ENCODE measurements around the gene AOPEP. TPM values are rescaled to one million over a fixed set of nuclear protein-coding genes. Genes with fewer than 3 reads are reported as not detected.
A peak's percentile ranks its signal among the peaks of the same experiment; 100 is the strongest.

The AOPEP gene
- polyA plus RNA-seq, 1 of the 3 experiments (the other 2 are of a cell fraction) = 54.6 TPM

DNA sequence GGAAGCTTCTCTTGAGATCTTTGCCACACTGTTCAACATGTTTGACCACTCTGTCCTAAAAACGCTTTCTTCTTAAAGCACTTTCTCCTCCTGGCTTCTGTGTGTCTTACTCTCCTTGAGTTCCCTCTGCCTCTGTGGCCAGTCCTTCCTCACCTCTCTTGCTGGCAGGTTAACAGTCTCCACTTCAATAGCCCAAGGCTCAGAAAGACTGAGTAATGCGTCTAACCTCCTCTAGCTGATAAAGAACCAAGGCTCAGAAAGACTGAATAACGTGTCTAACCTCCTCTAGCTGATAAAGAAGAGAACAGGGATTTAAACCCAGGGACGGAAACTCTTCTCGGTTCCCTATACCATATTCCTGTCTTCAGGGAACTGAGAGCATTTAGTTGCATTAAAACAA, 205.2 kb downstream of the AOPEP start (continued):
- TF ChIP-seq, protein P1, sequence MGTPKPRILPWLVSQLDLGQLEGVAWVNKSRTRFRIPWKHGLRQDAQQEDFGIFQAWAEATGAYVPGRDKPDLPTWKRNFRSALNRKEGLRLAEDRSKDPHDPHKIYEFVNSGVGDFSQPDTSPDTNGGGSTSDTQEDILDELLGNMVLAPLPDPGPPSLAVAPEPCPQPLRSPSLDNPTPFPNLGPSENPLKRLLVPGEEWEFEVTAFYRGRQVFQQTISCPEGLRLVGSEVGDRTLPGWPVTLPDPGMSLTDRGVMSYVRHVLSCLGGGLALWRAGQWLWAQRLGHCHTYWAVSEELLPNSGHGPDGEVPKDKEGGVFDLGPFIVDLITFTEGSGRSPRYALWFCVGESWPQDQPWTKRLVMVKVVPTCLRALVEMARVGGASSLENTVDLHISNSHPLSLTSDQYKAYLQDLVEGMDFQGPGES (IDR thresholded peaks at IDR 0.05; ENCODE audit: low read depth, low read length) = no peak
- TF ChIP-seq EZH2phosphoT487 (IDR thresholded peaks at IDR 0.05; ENCODE audit: borderline replicate concordance, low read depth) = no peak

DNA sequence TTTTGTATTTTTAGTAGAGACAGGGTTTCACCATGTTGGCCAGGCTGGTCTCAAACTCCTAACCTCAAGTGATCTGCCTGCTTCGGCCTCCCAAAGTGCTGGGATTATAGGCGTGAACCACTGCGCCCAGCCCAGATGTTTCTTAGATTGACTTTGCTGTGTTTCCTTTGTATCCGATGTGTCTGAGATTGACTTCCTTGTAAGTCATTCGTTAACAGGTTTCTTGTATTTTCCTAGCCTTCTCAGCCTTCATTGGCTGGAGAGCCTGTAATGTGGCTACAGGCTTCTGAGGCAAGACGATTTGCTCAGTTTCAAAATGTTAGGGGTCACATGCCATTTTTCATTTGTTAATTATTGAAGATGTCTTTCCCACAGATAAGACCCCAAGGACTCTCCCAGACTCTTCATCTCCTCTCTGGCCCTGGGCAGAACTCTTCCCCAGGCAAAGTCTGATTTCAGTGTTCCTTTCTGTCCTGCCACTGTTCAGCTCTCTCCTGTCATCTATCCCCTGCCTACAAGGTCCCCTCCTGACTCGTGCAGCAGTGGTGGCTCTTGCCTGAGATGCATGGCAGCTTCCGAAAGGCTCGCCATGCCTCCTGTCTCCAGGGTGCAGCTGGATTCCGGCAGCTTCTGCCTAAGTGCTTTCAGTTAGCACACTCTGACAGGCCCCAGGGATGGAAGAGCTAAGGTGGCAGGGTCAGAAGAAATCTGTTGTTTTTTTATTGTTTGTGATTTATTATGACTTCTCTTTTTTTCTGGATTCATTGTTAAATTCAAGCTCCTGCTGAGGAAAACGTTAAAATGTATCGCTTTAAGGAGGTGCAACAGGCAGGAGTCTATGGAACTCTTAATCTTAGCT, 206.4 kb downstream of the AOPEP start:
- H3K27ac ChIP-seq (ENCODE audit: low read depth in 2 of 2, low read length in 1 of 2) = peak overlapping the region; percentile 29 to 35
- WGBS (ENCODE audit: low lambda C conversion rate) = 90% methylated on average over 12 of the region's 12 CpGs
- POLR2A ChIA-PET = no interaction called here
- no peaks in the 10 kb centered on the region for H3K79me2 ChIP-seq (ENCODE audit: insufficient read depth)
- TF ChIP-seq RFX5 (IDR thresholded peaks at IDR 0.05; ENCODE audit: low read length) (no peak), TAF1 (IDR thresholded peaks at IDR 0.05; ENCODE audit: borderline replicate concordance, low read depth, low read length) (no peak), RCOR1 (IDR thresholded peaks at IDR 0.05; ENCODE audit: low read length) (no peak), SMC3 (IDR thresholded peaks at IDR 0.05; ENCODE audit: low read depth, low read length) (no peak), RXRA (IDR thresholded peaks at IDR 0.05; ENCODE audit: borderline replicate concordance, low read depth) (no peak), JUND (IDR thresholded peaks at IDR 0.05) (no peak), EP300 (IDR thresholded peaks at IDR 0.05; ENCODE audit: borderline replicate concordance in 1 of 2, low read depth in 1 of 2, low read length in 1 of 2) (no peak), FOXJ3 (CRISPR knock-in tag; IDR thresholded peaks at IDR 0.05) (no peak), ELF1 (IDR thresholded peaks at IDR 0.05) (no peak), MEF2A (IDR thresholded peaks at IDR 0.05; ENCODE audit: borderline replicate concordance, low read depth) (no peak), GATA2 (CRISPR knock-in tag; IDR thresholded peaks at IDR 0.05) (no peak), EZH2phosphoT487 (IDR thresholded peaks at IDR 0.05; ENCODE audit: borderline replicate concordance, low read depth) (no peak), RAD21 (IDR thresholded peaks at IDR 0.05; ENCODE audit: low read length) (no peak), FOXM1 (IDR thresholded peaks at IDR 0.05; ENCODE audit: low read depth) (no peak), CHD2 (IDR thresholded peaks at IDR 0.05; ENCODE audit: low read length, partially characterized antibody) (no peak), FOSL2 (IDR thresholded peaks at IDR 0.05; ENCODE audit: borderline replicate concordance, low read depth) (no peak)
- TF ChIP-seq, protein P2, sequence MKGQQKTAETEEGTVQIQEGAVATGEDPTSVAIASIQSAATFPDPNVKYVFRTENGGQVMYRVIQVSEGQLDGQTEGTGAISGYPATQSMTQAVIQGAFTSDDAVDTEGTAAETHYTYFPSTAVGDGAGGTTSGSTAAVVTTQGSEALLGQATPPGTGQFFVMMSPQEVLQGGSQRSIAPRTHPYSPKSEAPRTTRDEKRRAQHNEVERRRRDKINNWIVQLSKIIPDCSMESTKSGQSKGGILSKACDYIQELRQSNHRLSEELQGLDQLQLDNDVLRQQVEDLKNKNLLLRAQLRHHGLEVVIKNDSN (IDR thresholded peaks at IDR 0.05; ENCODE audit: borderline replicate concordance, low read depth) = no peak
- TF ChIP-seq, protein P1 (IDR thresholded peaks at IDR 0.05; ENCODE audit: low read depth, low read length) = no peak
- TF ChIP-seq, protein P3, sequence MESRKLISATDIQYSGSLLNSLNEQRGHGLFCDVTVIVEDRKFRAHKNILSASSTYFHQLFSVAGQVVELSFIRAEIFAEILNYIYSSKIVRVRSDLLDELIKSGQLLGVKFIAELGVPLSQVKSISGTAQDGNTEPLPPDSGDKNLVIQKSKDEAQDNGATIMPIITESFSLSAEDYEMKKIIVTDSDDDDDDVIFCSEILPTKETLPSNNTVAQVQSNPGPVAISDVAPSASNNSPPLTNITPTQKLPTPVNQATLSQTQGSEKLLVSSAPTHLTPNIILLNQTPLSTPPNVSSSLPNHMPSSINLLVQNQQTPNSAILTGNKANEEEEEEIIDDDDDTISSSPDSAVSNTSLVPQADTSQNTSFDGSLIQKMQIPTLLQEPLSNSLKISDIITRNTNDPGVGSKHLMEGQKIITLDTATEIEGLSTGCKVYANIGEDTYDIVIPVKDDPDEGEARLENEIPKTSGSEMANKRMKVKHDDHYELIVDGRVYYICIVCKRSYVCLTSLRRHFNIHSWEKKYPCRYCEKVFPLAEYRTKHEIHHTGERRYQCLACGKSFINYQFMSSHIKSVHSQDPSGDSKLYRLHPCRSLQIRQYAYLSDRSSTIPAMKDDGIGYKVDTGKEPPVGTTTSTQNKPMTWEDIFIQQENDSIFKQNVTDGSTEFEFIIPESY (IDR thresholded peaks at IDR 0.05; ENCODE audit: borderline replicate concordance, low read depth) = no peak
- TF ChIP-seq, protein P4, sequence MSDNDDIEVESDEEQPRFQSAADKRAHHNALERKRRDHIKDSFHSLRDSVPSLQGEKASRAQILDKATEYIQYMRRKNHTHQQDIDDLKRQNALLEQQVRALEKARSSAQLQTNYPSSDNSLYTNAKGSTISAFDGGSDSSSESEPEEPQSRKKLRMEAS (IDR thresholded peaks at IDR 0.05; ENCODE audit: low read depth) = no peak
- H3K9me3 ChIP-seq = no peaks in the 10 kb centered on the region
- H4K20me1 ChIP-seq (ENCODE audit: insufficient read depth) = no peaks in the 10 kb centered on the region
- H3K36me3 ChIP-seq (replicated peaks in 1 of 2; ENCODE audit: control insufficient read depth in 1 of 2, insufficient read depth in 2 of 2, low read length in 1 of 2) = no peaks in the 10 kb centered on the region
- DNase-seq = no peak
- H3K9me2 ChIP-seq = no peaks in the 10 kb centered on the region
- no peak overlapping the region for H3K9ac ChIP-seq
- no peaks in the 10 kb centered on the region for H3K27me3 ChIP-seq (ENCODE audit: insufficient read depth)
- H2AFZ ChIP-seq (ENCODE audit: low read depth) = no peak overlapping the region
- H3K4me3 ChIP-seq (ENCODE audit: low read depth in 2 of 2, low read length in 1 of 2) = no peak overlapping the region
- peaks cover 21 to 42% of the 10 kb centered on the region in 2 experiments for H3K4me1 ChIP-seq (ENCODE audit: control insufficient read depth in 1 of 2, insufficient read depth in 2 of 2, low read depth in 1 of 2, low read length in 1 of 2)
- peaks cover 4% of the 10 kb centered on the region for H3F3A ChIP-seq (replicated peaks; ENCODE audit: insufficient read depth)
- CTCF ChIA-PET = interaction anchor here (0.8 kb wide), 1 partner anchor 142 kb away, joined by 3 read pairs; no protein-coding TSS in a partner anchor
- no peak overlapping the region for H3K4me2 ChIP-seq
